NCI-H345 treated with DMSO at 0.1 percent for 48 hours (cell line): ENCODE measurements around the gene ADGRG1.

Source experiments
- DNase-seq: peaks from one replicate; lab custom pipeline; 2025; ENCODE audit not compliant: unreplicated experiment; lab: John Stamatoyannopoulos, UW

ADGRG1 gene

DNA sequence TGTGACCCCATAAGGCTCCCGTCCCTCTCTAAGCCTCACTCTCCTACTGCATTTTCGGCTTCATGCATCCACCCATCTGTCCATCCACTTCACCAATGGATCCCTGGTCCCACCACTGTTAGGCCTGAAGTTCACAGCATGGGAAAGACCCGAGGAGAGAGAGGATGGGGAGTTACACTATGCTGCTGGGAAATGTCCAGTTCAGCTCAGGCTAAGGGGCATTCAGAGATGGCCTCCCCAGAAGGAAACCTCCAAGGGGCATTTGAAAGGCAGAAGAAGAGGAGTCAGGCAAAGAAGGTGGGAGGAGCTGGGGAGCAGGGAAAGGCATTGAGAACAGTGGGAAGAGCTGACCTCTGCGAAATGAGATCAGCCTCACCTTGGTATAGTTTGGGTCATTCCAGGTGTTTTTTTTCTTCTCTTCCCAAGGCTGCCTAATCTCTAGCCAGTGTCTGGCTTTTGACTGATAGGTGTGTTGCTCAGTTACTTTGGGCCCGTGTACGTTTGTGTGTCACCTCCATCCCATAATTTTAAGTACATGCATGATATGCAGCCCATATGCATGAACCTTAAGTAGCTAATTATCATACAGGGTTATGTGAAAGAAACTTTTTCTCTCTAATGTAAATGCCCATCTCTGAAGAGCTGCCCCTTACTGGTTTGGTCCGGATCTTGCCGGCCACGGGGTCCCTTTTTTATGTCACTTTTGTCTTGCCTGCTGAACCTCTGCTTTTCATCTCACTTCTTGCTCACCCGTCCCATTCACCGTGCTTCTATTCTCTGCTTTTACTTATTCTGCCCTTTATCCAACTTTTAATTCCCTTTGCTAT is 54.6 kb downstream of the ADGRG1 start:
- DNase-seq = no peak

DNA sequence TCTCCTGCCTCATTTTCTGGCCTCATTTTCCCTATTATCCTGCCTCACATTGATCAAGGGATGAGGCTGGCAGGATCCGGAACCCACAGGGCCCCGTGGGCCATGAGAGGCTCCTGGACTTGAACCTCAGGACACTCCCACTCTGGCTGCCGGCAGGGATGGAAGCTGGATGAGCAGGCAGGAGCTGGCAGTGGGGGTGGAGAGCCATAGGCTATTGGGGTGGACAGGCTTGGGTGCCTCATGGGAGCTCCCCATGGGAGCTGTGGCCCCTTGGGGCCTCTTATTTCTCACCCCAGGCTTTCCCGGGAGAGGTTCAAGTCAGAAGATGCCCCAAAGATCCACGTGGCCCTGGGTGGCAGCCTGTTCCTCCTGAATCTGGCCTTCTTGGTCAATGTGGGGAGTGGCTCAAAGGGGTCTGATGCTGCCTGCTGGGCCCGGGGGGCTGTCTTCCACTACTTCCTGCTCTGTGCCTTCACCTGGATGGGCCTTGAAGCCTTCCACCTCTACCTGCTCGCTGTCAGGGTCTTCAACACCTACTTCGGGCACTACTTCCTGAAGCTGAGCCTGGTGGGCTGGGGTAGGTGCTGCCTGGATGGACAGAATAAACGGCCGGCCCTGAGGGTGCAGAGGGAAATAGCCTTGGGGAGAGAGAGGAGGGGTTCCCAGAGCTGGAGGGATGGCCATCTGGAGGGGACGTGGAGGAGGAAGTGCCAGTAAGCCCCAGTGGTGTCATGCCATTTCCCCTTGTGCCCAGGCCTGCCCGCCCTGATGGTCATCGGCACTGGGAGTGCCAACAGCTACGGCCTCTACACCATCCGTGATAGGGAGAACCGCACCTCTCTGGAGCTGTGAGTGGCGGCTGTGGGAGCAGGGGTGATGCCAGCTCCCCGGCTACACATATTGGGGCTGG is 55.5 kb downstream of the ADGRG1 start:
- DNase-seq = no peak

DNA sequence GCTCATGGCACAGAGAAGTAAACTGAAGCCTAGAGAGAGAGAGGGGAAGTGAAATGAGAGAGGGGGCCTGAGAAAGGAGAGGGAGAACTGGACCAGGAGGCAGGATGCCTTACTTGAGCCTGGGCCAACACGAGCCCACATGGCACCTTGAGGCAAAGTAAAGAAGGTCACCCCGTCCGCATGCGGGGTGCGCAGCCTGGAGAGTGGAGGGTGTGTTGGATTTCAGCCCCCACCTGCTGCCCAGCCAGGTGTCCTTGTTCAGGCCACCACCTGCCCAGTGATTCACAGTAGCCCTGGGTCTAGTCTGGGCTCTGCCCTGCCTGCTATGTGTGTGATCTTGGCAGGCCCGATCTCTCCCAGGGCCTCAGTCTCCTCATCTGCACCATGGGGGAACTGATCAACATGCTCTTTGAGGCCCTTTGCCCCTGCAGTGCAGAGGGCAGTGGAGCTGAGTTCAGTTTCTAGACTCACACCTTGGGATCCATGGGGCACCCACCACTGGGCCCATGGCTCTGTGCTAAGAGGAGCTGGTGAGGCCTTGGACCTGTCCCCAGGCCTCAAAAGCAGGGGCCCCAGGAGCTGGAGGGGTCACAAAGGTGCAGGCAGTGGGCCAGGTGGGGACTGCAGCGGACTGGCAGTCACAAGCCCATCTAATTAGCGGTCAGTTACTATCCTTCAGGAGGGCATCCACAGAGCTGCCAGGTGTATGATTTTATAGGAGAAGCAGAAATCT is 56.4 kb downstream of the ADGRG1 start:
- DNase-seq = no peak

DNA sequence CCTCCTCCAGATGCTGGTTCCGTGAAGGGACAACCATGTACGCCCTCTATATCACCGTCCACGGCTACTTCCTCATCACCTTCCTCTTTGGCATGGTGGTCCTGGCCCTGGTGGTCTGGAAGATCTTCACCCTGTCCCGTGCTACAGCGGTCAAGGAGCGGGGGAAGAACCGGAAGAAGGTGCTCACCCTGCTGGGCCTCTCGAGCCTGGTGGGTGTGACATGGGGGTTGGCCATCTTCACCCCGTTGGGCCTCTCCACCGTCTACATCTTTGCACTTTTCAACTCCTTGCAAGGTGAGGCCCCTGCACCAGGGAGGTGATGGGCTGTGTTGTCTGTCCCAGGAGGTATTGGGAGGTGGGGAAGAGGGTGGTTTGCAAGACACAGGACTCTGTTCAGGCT is 57.2 kb downstream of the ADGRG1 start:
- DNase-seq = no peak

DNA sequence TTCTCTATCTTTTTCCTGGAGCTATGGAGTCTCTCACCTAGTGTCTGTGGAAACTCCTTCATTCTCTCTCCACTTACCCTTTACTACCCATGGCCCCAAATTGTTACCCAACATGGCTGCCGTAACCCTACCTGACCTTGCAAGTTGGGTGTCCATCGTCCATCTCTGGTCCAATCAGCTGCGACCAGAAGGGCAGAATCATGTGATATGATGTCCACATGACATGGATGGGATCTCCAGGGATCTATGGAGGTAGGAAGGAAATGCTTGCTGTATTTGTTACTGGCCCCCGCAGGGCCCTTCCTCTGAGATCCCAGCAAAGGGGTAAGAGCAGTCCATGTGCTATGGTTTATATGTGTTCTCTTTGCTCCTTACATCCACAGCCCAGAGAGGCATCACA is 58.1 kb downstream of the ADGRG1 start:
- no peak for DNase-seq

DNA sequence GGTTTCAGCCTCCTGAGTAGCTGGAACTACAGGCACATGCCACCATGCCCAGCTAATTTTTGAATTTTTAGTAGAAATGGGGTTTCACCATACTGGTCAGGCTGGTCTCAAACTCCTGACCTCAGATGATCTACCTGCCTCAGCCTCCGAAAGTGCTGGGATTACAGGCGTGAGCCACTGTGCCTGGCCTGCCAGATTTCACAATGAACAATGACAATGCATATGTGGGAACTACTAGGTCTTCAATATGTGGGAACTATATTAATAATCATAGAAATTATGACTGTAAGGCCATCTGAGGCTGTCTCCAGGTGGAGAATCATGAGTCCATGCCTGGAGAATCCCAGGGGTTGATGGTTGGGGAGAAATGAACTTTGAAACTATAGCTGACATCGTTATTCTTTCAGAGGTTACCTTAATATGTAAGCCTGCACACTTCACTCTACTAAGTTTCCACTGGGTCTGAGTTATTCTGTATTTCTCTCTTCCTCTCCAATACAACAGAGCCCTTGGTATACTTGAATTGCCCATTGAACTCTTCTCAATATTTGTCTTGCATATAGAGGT is 59.0 kb downstream of the ADGRG1 start:
- DNase-seq = no peak

DNA sequence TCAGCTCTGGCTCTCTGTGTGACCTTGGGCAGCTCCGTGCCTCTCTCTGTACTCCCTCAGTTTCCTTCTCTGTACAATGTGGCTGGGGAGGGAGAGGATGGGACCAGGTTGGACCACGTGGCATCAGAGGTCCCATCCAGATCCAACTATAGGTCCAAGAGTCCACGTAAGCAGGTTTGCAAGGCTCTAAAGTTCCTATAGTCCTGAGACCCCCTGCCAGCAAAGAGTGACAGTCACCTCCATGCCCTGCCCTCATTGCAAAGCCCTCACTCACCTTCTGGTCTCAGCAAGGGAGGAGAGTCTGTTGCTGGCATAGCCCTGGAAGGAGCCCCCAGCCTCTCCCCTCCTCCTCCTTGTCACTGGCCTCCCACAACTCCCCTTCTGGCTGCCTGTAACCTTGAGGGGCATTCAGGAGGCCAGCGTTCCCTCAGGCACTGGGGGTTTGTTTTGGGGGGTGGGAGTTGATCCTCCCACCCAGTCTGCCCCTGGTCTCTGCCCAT is 60.1 kb downstream of the ADGRG1 start:
- no peak for DNase-seq

DNA sequence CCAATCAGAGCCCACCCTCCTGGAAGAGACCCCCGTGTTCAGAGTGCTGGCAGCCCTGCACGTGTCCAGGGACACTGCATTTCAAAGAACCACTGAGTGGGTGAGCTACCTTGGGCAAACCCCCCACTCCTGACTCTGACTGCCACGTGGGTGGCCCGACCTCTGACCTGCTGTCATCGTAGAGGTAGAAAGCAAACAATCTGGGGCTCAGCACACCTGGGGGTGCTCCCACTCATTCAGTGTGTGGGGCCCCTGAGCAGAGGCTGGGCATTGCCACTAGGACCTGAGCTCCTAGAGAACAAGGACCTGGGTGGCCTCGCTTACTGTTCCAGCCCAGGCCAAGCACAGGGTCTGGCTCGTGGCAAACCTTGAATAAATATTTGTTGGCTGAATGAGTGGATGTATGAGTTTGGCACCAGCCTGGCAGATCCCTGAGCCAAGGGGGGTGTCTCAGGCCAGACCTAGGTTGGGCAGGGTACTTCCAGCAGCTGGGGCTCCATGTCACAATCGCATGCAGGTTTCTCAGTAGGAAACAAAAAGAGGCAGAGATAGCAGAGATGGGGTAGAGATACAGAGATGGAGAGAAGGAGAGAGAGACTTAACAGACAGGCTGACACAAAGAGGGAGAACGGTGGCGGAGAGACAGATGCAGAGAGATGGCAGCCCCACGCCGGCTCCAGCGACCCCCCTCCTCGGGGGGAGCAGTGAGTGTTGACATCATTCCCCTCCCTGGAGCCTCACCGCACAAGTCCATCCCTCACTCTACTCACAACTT is 60.7 kb downstream of the ADGRG1 start:
- no peak for DNase-seq

DNA sequence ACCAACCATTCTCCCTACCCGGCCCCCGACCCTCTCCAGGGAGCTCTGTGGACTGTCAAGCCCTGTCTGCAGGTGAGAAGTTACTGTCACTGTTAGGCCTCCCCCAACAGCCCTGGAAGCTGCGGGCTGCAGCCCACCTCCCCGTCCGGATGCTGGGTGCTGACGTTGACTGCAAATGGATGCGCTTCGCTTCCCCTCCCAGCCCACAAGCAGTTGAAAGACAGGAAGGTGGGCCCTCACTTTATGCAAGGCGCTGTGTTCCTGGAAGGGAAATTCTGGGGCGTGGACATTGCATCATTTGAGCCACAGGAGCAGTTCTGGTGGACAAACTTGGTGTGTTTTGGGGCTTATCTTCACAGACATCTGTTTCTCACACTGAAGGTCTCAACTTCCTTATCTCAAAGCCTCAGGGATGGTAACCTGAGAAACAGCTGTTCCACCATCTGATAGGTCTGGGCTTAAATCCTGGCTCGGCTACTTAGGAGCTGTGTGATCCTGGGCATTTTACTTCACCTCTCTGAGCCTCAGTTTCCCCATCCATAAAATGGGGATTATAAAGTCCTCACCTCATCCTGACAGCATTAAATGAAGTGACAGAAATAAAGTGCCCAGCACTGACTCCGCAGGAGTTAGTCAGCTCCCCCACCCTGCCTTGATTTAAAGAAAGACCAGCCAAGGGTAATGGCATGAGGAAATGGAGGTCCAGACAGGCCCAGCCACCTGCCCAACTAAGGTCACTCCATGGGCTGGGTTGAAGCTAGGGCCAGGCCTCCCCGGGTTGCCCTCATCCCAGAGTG is 61.5 kb downstream of the ADGRG1 start:
- no peak for DNase-seq

DNA sequence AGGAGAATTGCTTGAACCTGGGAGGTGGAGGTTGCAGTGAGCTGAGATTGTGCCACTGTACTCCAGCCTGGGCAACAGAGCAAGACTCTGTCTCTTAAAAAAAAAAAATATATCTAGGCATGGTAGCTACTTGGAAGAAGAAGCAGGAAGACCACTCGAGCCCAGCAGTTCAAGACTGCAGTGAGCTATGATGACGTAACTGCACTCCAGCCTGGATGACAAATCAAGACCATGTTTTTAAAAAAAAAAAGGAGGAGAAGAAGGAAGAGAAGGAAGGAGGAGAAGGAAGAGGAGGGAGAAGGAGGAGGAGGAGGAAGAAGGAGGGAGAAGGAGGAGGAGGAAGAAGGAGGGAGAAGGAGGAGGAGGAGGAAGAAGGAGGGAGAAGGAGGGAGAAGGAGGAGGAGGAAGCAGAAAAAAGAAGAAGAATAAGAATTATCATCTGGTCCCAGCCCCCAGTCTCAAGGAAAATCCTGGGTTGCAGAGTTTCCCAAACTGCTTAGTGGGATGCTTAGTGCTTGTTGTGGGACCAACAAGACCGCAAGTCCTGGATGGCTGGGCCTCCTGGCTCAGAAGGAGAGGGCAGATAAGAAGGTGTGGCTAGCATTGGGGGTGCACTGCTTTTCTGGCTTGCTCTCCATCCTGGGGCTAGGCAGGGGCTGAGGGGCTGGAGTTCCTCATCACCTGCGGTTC is 62.5 kb downstream of the ADGRG1 start:
- DNase-seq = no peak

DNA sequence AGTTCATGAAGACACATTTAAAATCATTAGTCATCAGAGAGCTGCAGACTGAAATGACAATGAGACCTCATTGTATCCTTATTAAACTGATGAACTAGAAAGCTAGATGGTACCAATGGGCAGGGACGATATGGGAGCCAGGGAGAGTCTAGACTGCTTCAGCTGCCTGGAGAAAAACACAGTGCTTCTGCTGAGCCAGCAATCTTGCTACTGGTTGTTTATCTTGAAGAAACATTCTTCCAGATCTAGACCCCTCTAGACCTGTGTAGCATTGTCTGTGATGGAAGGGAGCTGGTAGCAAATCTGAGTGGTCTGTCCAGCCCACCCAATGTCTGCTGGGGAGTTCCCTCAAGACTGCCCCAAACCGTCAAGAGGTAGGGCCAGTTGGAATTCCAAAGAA is 64.2 kb downstream of the ADGRG1 start:
- no peak for DNase-seq

DNA sequence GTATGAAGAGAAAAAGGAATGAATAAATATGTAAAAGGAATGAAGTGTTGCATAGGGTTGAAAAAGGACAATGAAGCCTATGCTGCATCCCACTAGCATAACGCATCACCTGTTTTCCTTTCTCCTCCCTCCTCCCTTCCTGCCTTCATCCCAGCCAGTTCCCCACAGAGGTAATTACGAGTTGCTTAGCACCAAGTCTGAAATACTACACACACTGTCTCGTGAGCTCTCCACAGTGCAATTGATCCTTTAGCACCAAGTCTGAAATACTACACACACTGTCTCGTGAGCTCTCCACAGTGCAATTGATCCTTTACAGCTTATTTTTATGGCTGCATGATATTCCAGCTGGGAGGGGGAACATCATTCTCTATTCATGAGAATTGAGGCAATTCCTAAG is 65.1 kb downstream of the ADGRG1 start:
- DNase-seq = no peak

DNA sequence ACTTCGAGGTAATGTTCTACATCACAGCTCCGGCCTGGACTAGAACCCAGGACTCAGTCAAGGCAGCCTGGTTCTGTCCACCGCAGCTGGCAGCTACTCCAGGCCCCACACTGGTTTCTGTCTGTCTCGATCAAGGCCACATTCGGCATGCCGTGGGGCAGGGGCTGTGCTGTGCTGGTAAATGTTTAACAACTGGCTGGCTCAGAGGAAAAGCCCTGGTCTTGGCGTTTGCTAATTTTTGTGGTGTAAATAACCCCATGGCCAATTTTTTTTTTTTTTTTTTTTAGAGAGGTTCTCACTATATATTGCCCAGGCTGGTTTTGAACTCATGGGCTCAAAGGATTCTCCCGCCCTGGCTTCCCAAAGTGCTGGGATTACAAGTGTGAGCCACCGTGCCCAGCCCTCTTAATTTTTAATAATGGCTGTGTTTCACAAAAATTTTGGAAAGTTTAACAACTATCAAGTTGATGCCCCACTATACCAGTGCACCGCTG is 65.8 kb downstream of the ADGRG1 start:
- DNase-seq = no peak

DNA sequence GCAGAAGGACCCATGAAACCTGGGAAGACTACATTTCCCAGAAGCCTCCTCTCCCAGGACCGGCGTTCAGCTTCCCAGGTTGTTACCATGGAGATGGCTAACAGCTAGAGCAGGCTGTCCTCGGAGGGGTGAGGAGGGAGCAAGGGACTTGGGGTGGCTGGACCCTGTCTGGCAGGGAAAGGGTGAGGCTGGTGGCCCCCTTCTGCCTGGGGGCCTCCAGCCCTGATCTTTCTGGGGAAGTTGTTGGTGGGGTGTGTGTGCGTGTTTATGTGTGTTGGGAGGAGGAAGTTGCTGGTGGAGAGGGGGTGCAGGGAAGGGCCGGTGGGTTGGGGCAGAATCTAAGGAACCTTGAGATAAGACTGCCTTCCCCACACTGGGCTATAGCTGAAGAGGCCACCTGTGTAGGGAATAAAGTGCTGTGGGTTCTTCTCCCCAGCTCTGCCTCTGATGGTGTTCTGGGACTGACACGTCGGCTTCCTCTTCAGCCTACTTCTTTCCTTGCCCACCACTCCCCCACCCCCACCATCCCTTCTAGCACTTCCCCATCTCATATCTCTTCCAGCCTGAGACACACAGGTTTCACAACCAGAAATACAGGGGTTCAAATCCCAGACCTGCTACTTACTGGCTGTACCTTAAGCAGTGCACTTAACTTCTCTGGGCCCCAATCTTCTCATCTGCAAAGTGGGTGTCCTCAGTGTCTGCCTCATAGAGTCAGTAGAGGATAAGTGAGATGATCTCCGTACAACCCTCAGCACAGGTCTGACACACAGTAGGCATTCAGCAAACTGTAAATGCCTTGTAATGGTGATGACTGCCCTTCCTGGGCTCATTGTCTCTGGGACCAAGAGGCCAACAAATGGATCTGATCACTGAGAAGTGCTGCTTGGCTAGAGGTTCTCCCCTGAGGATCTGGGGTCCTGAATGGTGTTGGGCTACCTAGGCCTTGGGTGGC is 66.6 kb downstream of the ADGRG1 start, which contains the start of gene DRC7:
TSS of gene DRC7 (plus strand) at position 82 of the 955 bp plus-strand sequence. CDS start 3,144 bp downstream, outside the sequence.
- peak; percentile 38 for DNase-seq

DNA sequence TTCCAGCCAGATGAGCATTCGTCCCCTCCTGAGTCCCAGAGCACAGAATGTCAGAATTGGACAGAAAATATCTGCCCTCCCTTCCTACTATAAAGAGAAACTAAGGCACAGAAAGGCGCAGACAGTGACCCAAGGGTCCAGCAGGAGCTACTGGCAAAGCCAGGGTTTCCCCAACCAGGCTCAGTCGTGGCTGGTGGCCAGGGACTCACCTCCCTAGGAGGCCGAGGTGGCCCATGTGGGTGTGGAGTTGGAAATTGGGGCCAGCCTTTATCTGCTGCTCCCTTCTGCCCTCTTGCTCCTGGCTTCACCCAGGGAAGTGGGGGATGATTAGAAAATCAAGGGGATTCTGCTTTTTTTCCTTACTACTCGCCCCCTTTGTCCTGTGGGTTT is 67.2 kb downstream of the ADGRG1 start:
- DNase-seq = no peak

DNA sequence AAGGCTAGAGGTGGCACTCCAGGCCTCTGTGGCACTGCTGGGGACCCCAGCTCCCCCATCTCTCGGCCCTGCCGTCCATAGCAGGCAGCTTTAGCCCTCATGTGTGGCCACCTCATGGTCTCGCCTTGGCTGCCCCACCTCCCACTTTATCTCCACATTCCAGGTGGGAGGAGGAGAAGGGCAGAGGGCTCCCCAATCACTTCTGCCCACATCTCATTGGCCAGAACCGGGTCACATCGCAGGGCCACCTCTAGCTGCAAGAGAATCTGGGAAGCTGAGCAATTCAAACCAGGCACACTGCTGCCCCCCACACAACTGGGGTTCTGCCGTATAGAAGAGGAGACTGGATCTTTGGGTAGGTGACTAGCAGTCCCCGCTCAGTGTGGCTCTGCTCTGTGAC is 67.8 kb downstream of the ADGRG1 start:
- DNase-seq = no peak

DNA sequence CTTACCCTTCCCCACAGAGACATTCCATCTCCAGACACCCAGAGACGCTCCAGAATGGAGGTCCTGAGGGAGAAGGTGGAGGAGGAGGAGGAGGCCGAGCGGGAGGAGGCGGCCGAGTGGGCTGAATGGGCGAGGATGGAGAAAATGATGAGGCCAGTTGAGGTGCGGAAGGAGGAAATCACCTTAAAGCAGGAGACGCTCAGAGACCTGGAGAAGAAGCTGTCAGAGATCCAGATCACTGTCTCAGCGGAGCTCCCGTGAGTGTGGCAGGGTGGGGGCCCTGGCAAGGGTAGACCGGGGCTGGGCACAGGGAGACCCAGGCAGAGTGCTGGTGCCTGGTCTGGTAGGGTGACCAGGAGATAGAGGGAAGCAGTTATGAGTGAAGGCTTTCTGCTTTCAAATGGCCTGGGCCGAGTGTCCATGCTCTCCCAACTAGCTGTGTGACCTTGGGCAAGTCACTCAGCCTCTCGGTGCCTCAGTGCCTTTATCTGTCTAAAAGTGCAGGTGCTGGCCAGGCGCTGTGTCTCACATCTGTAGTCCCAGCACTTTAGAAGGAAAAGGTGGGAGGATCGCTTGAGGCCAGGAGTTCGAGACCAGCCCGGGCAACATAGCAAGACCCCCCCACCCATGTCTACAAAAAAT is 69.6 kb downstream of the ADGRG1 start:
- DNase-seq = no peak
